ENCODE results near the gene EYA3. TPM values are rescaled to one million over a fixed set of nuclear protein-coding genes. Genes with fewer than 3 reads are reported as not detected.

EYA3 gene
- total RNA-seq, 3 donors from 2014 or later (not counting 1 experiment from before 2014, with no cell fraction given), result 17.7 to 25.2 (median 19.1) TPM

GRCh38 chr1:28058168-28058567 is 30.2 kb downstream of the EYA3 start:
- no peaks in the 10 kb centered on the region for H3K36me3 Mint-ChIP-seq
- no peaks in the 10 kb centered on the region for H3K9me3 Mint-ChIP-seq
- no peak overlapping the region for H3K4me3 Mint-ChIP-seq
- no peaks in the 10 kb centered on the region for H3K9me3 ChIP-seq (ENCODE audit: control insufficient read depth, insufficient read depth, low read length)
- H3K27ac ChIP-seq (ENCODE audit: low read length), result no peak overlapping the region
- no peaks in the 10 kb centered on the region for H3K27me3 Mint-ChIP-seq (ENCODE audit: low read depth in 2 of 2)
- intact Hi-C loops (cut with micrococcal nuclease), result no loop called here
- ATAC-seq (no peak), DNase-seq (no peak)
- no peak overlapping the region for H3K27ac Mint-ChIP-seq
- no peak overlapping the region for H3K4me3 ChIP-seq (ENCODE audit: low read length)
- no peak for TF ChIP-seq CTCF (IDR thresholded peaks at IDR 0.05)
- no peaks in the 10 kb centered on the region for H3K27me3 ChIP-seq (ENCODE audit: control insufficient read depth, insufficient read depth, low read length)
- H3K4me1 Mint-ChIP-seq, result peaks cover 44 to 49% of the 10 kb centered on the region in 2 donors
- H3K36me3 ChIP-seq (ENCODE audit: control insufficient read depth, insufficient read depth, low read length), result peaks cover 2% of the 10 kb centered on the region
- H3K4me1 ChIP-seq (ENCODE audit: control insufficient read depth, insufficient read depth, low read length), result peaks cover 14% of the 10 kb centered on the region
- WGBS (ENCODE audit: insufficient coverage), result 74% methylated on average over 2 of the region's 4 CpGs

GRCh38 chr1:28056129-28056925 is 32.1 kb downstream of the EYA3 start:
- TF ChIP-seq CTCF (IDR thresholded peaks at IDR 0.05), result no peak
- H3K27ac Mint-ChIP-seq, result peak overlapping the region; percentile 89 to 92
- ATAC-seq (peak; percentile 68 to 96 (median 89)), DNase-seq (peak; percentile 21 to 73)
- intact Hi-C loops (cut with micrococcal nuclease), result no loop called here
- no peaks in the 10 kb centered on the region for H3K9me3 Mint-ChIP-seq
- H3K36me3 Mint-ChIP-seq, result no peaks in the 10 kb centered on the region
- H3K4me1 Mint-ChIP-seq, result peaks cover 35 to 41% of the 10 kb centered on the region in 2 donors
- H3K4me1 ChIP-seq (ENCODE audit: control insufficient read depth, insufficient read depth, low read length), result peaks cover 9% of the 10 kb centered on the region
- no peaks in the 10 kb centered on the region for H3K27me3 Mint-ChIP-seq (ENCODE audit: low read depth in 2 of 2)
- WGBS (ENCODE audit: insufficient coverage), result 0% methylated on average over 4 of the region's 4 CpGs
- H3K4me3 ChIP-seq (ENCODE audit: low read length), result no peak overlapping the region
- peak overlapping the region; percentile 67 for H3K4me3 Mint-ChIP-seq
- no peaks in the 10 kb centered on the region for H3K9me3 ChIP-seq (ENCODE audit: control insufficient read depth, insufficient read depth, low read length)
- H3K27ac ChIP-seq (ENCODE audit: low read length), result peak overlapping the region; percentile 56
- no peaks in the 10 kb centered on the region for H3K27me3 ChIP-seq (ENCODE audit: control insufficient read depth, insufficient read depth, low read length)
- H3K36me3 ChIP-seq (ENCODE audit: control insufficient read depth, insufficient read depth, low read length), result peaks cover 4% of the 10 kb centered on the region

- TF ChIP-seq CTCF (IDR thresholded peaks at IDR 0.05), result no peak
These were observed 37.6 kb downstream of the EYA3 start for GRCh38 chr1:28050776-28051175.

More at GRCh38 chr1:28050776-28051175, 37.6 kb downstream of the EYA3 start:
- 86% methylated on average over 1 of the region's 1 CpG for WGBS (ENCODE audit: insufficient coverage)
- Mint-ChIP-seq H3K27ac (no peak overlapping the region), H3K9me3 (no peaks in the 10 kb centered on the region), H3K27me3 (ENCODE audit: low read depth in 2 of 2) (no peaks in the 10 kb centered on the region), H3K36me3 (no peaks in the 10 kb centered on the region), H3K4me3 (no peak overlapping the region), H3K4me1 (peaks cover 21 to 25% of the 10 kb centered on the region in 2 donors)
- no peak for DNase-seq
- peaks cover 27% of the 10 kb centered on the region for H3K36me3 ChIP-seq (ENCODE audit: control insufficient read depth, insufficient read depth, low read length)
- H3K4me3 ChIP-seq (ENCODE audit: low read length), result no peak overlapping the region
- peaks cover 5% of the 10 kb centered on the region for H3K4me1 ChIP-seq (ENCODE audit: control insufficient read depth, insufficient read depth, low read length)
- no peak overlapping the region for H3K27ac ChIP-seq (ENCODE audit: low read length)
- H3K27me3 ChIP-seq (ENCODE audit: control insufficient read depth, insufficient read depth, low read length), result no peaks in the 10 kb centered on the region
- intact Hi-C loops (cut with micrococcal nuclease), result no loop called here
- no peak for ATAC-seq
- no peaks in the 10 kb centered on the region for H3K9me3 ChIP-seq (ENCODE audit: control insufficient read depth, insufficient read depth, low read length)

Measured in natural killer cell (primary cell).